ENCODE data around the gene SERPINA5.

- TF ChIP-seq ZNF274 (IDR thresholded peaks at IDR 0.05; ENCODE audit: low read depth, low read length) (no peak), YY1 (IDR thresholded peaks at IDR 0.05; ENCODE audit: insufficient read depth, insufficient read length) (no peak), SUZ12 (IDR thresholded peaks at IDR 0.05; ENCODE audit: extremely low read depth, insufficient read depth, insufficient read length) (no peak)
These were observed 43.5 kb downstream of the SERPINA5 start for GRCh38 chr14:94624537-94625352.
